ENCODE measurements around the gene C12orf57. TPM values are rescaled to one million over a fixed set of nuclear protein-coding genes. Genes with fewer than 3 reads are reported as not detected.

C12orf57 gene
- total and polyA plus RNA-seq, 10 of the 15 experiments (the other 5 are each of a cell fraction or from before 2014, with no cell fraction given) = 64.5 to 377 (median 211) TPM

GRCh38 chr12:6948873-6949594 is 5.2 kb downstream of the C12orf57 start:
- Histone ChIP-seq H3K27me3 (replicated peaks in 1 of 2; ENCODE audit: control insufficient read depth in 2 of 2, insufficient read depth in 2 of 2, low read length in 1 of 2) (no peaks in the 10 kb centered on the region), H3K36me3 (ENCODE audit: control insufficient read depth in 2 of 2, insufficient read depth in 2 of 2, low read length in 1 of 2) (peaks cover 0 to 14% of the 10 kb centered on the region in 2 experiments; a peak in 1 of 4 replicates), H3K4me2 (ENCODE audit: control insufficient read depth, insufficient read depth) (peak overlapping the region; percentile 97), H3K27ac (ENCODE audit: control insufficient read depth, insufficient read depth) (peak overlapping the region; percentile 87), H3K9ac (ENCODE audit: control insufficient read depth, insufficient read depth, low read length) (peak overlapping the region; percentile 64), H2AFZ (ENCODE audit: control insufficient read depth, low read depth, low read length) (peak overlapping the region; percentile 69), H4K20me1 (ENCODE audit: control insufficient read depth, insufficient read depth) (no peaks in the 10 kb centered on the region), H3K9me3 (replicated peaks; ENCODE audit: control insufficient read depth, insufficient read depth, low read length) (no peaks in the 10 kb centered on the region), H3K79me2 (ENCODE audit: control insufficient read depth, insufficient read depth, low read length) (peaks cover 73% of the 10 kb centered on the region), H3K4me3 (peak overlapping the region; percentile 49; the same call in 1 of the 2 replicates), H3K4me1 (ENCODE audit: control insufficient read depth, insufficient read depth, low read length) (peaks cover 56% of the 10 kb centered on the region)
- 39% methylated on average over 13 of the region's 15 CpGs for WGBS (ENCODE audit: insufficient coverage, insufficient replicate concordance, low lambda C conversion rate, missing lambda C conversion rate)
- RAD21 ChIA-PET (ENCODE audit: unreplicated experiment) = interaction anchor here (0.6 to 7.0 kb wide), 4 partner anchors 11 to 164 kb away, joined by 3 to 426 read pairs (median 4); no protein-coding TSS in a partner anchor
- DNase-seq (ENCODE audit: low read depth, low spot score) (no peak), ATAC-seq (no peak), FAIRE-seq (no peak)
- in situ Hi-C loops (cut with MboI) = no loop called here
- POLR2A ChIA-PET = interaction anchor here (0.7 to 17.8 kb wide), 5 partner anchors 11 to 97 kb away, joined by 3 to 524 read pairs (median 4); partner anchors contain the start of gene USP5
- BruUV-seq (replicated peaks) = no TSS peak
- SMC1A ChIA-PET (ENCODE audit: uncharacterized antibody, unreplicated experiment) = interaction anchor here (1.2 to 11.6 kb wide), 3 partner anchors 11 to 161 kb away, joined by 5 to 395 read pairs (median 6); no protein-coding TSS in a partner anchor
- intact Hi-C loops (cut with micrococcal nuclease; ENCODE audit: unreplicated experiment) = no loop called here
- CTCF ChIA-PET = interaction anchor here (0.9 to 11.6 kb wide), 4 partner anchors 11 to 162 kb away, joined by 3 to 645 read pairs (median 6); no protein-coding TSS in a partner anchor
- no peak for TF ChIP-seq ZNF622 (IDR thresholded peaks at IDR 0.05)
- TF ChIP-seq NBN (IDR thresholded peaks at IDR 0.05) = no peak; the same call in 1 of the 2 replicates
- peak; percentile 87 for TF ChIP-seq MLLT1 (IDR thresholded peaks at IDR 0.05)
- TF ChIP-seq MAX (IDR thresholded peaks at IDR 0.05; ENCODE audit: low read depth, low read length) = 0 out of 2 replicates have a peak, but pooled peaks have one; percentile 18
- 0 out of 2 replicates have a peak, but pooled peaks have one; percentile 28 for TF ChIP-seq CHD2 (IDR thresholded peaks at IDR 0.05; ENCODE audit: borderline replicate concordance, low read depth, low read length)
- TF ChIP-seq ESRRA (IDR thresholded peaks at IDR 0.05; ENCODE audit: low read length) = peak; percentile 80; the same call in 1 of the 2 replicates
- TF ChIP-seq RFX5 (IDR thresholded peaks at IDR 0.05; ENCODE audit: low read depth, low read length) = no peak
- TF ChIP-seq E2F8 (IDR thresholded peaks at IDR 0.05; ENCODE audit: low read depth, partially characterized antibody) = no peak
- TF ChIP-seq MEF2B (IDR thresholded peaks at IDR 0.05; ENCODE audit: partially characterized antibody, poor library complexity, severe bottlenecking) = peak; percentile 81
- TF ChIP-seq RELB (IDR thresholded peaks at IDR 0.05; ENCODE audit: low read depth) = peak; percentile 39; the same call in 1 of the 2 replicates
- peak; percentile 57; the same call in 1 of the 2 replicates for TF ChIP-seq HDGF (IDR thresholded peaks at IDR 0.05)
- peak; percentile 43 for TF ChIP-seq ATF7 (IDR thresholded peaks at IDR 0.05; ENCODE audit: low read depth)
- no peak for TF ChIP-seq E4F1 (IDR thresholded peaks at IDR 0.05; ENCODE audit: borderline replicate concordance, partially characterized antibody)
- TF ChIP-seq ZNF274 (IDR thresholded peaks at IDR 0.05; ENCODE audit: insufficient read depth, insufficient read length) = no peak

Measured in GM12878 (cell line).